OCI-LY3 (cell line): ENCODE results near the gene ZBTB16.

Source experiments
- H2AFZ ChIP-seq: fragments of 200-600, 300-600 bp; shearing (Covaris generic); 2 replicates; pipeline ENCODE4 v1.6.0; 2014; ENCODE audit warnings: antibody characterized with exemption, low read depth, low read length
- H3K27ac ChIP-seq: fragments of 200-600, 300-600 bp; sonication (generic); 2 replicates; pipeline ENCODE4 v1.5.1; 2014; ENCODE audit warnings: mild to moderate bottlenecking, low read length, moderate library complexity, mixed read lengths
- H3K27me3 ChIP-seq: fragments of 200-600, 300-600 bp; sonication (generic); 2 replicates; pipeline ENCODE4 v1.6.1; 2014; ENCODE audit warnings: low read depth, low read length, mixed read lengths
- H3K36me3 ChIP-seq: fragments of 200-600, 300-600 bp; sonication (generic); replicated peaks from 2 replicates; pipeline ENCODE3; 2014; ENCODE audit warnings: low read depth, low read length, mixed read lengths
- H3K4me1 ChIP-seq: fragments of 300-600, 200-600 bp; sonication (generic); 2 replicates; pipeline ENCODE4 v1.6.1; 2014; ENCODE audit warnings: low read length, mixed read lengths
- H3K4me2 ChIP-seq: fragments of 200-600, 300-600 bp; sonication (generic); 2 replicates; pipeline ENCODE4 v1.6.1; 2014; ENCODE audit warnings: low read length, mixed read lengths
- H3K4me3 ChIP-seq: fragments of 300-600, 200-600 bp; sonication (generic); 2 replicates; pipeline ENCODE4 v1.5.1; 2014; ENCODE audit warnings: antibody characterized with exemption, mild to moderate bottlenecking, low read length, moderate library complexity
- H3K79me2 ChIP-seq: fragments of 300-600, 200-600 bp; shearing (Covaris generic); 2 replicates; pipeline ENCODE4 v1.6.1; 2014; ENCODE audit warnings: mild to moderate bottlenecking, low read length, mixed read lengths
- H3K9ac ChIP-seq: fragments of 300-600, 200-600 bp; shearing (Covaris generic); 2 replicates; pipeline ENCODE4 v1.6.0; 2014; ENCODE audit warnings: mild to moderate bottlenecking, low read length, moderate library complexity
- H3K9me3 ChIP-seq: fragments of 200-600, 300-600 bp; shearing (Covaris generic); 2 replicates; pipeline ENCODE4 v1.6.1; 2014; ENCODE audit warnings: low read length, mixed read lengths; ENCODE audit not compliant: insufficient read depth
- H4K20me1 ChIP-seq: fragments of 200-600, 300-600 bp; sonication (generic); 2 replicates; pipeline ENCODE4 v1.6.1; 2016; ENCODE audit warnings: low read length, mixed read lengths; ENCODE audit not compliant: insufficient read depth
- CTCF ChIP-seq: fragments of 200-600, 300-600 bp; sonication (generic); IDR thresholded peaks from 2 replicates; pipeline ENCODE4 v1.5.1; 2014; ENCODE audit warnings: antibody characterized with exemption, low read length, low read depth
- EZH2phosphoT487 ChIP-seq: fragments of 200-600 bp; shearing (Covaris generic); IDR thresholded peaks from 2 replicates; pipeline ENCODE4 v1.6.1; 2018; ENCODE audit warnings: antibody characterized with exemption, mixed run types, low read depth

Gene ZBTB16

GRCh38 chr11:114271316-114271715 is 211.8 kb downstream of the ZBTB16 start:
- Histone ChIP-seq H4K20me1 (no peaks in the 10 kb centered on the region), H3K36me3 (no peaks in the 10 kb centered on the region), H3K4me3 (no peak overlapping the region), H3K4me1 (no peaks in the 10 kb centered on the region), H3K27ac (no peak overlapping the region), H2AFZ (no peak overlapping the region), H3K9ac (no peak overlapping the region), H3K27me3 (peaks cover 63% of the 10 kb centered on the region), H3K9me3 (no peaks in the 10 kb centered on the region), H3K79me2 (no peaks in the 10 kb centered on the region), H3K4me2 (no peak overlapping the region)
- TF ChIP-seq EZH2phosphoT487 (no peak), CTCF (no peak)

GRCh38 chr11:114272311-114272710 is 212.8 kb downstream of the ZBTB16 start:
- H3K27ac ChIP-seq, result no peak overlapping the region
- H3K79me2 ChIP-seq, result no peaks in the 10 kb centered on the region
- peaks cover 66% of the 10 kb centered on the region for H3K27me3 ChIP-seq
- no peaks in the 10 kb centered on the region for H4K20me1 ChIP-seq
- no peaks in the 10 kb centered on the region for H3K36me3 ChIP-seq
- H3K9ac ChIP-seq, result no peak overlapping the region
- no peak overlapping the region for H3K4me2 ChIP-seq
- no peak for TF ChIP-seq EZH2phosphoT487
- TF ChIP-seq CTCF, result no peak
- H3K4me3 ChIP-seq, result no peak overlapping the region
- no peaks in the 10 kb centered on the region for H3K4me1 ChIP-seq
- no peak overlapping the region for H2AFZ ChIP-seq
- H3K9me3 ChIP-seq, result no peaks in the 10 kb centered on the region

GRCh38 chr11:114273071-114273470 is 213.6 kb downstream of the ZBTB16 start:
- no peak overlapping the region for H3K4me3 ChIP-seq
- no peak overlapping the region for H3K4me2 ChIP-seq
- TF ChIP-seq CTCF (no peak), EZH2phosphoT487 (no peak)
- no peaks in the 10 kb centered on the region for H3K4me1 ChIP-seq
- no peak overlapping the region for H3K9ac ChIP-seq
- no peaks in the 10 kb centered on the region for H3K9me3 ChIP-seq
- no peak overlapping the region for H3K27ac ChIP-seq
- peaks cover 74% of the 10 kb centered on the region for H3K27me3 ChIP-seq
- no peaks in the 10 kb centered on the region for H4K20me1 ChIP-seq
- no peak overlapping the region for H2AFZ ChIP-seq
- no peaks in the 10 kb centered on the region for H3K79me2 ChIP-seq
- no peaks in the 10 kb centered on the region for H3K36me3 ChIP-seq

GRCh38 chr11:114273890-114274635 is 214.6 kb downstream of the ZBTB16 start:
- Histone ChIP-seq H3K27ac (no peak overlapping the region), H3K36me3 (no peaks in the 10 kb centered on the region), H3K4me1 (no peaks in the 10 kb centered on the region), H3K4me3 (no peak overlapping the region), H2AFZ (no peak overlapping the region), H3K9ac (no peak overlapping the region), H3K79me2 (no peaks in the 10 kb centered on the region), H3K27me3 (peaks cover 81% of the 10 kb centered on the region), H3K4me2 (no peak overlapping the region), H3K9me3 (no peaks in the 10 kb centered on the region), H4K20me1 (no peaks in the 10 kb centered on the region)
- TF ChIP-seq EZH2phosphoT487 (no peak), CTCF (no peak)
